Stimulated activated naive B cell treated with anti-CD40 and anti-IgM and Interleukin-4, amounts not matched to agents 10 μg/mL and 1 μg/mL and 100 μg/mL, for 72 hours (primary cell): ENCODE data around the gene MTX3.
A peak's percentile ranks its signal among the peaks of the same experiment; 100 is the strongest.

ENCODE experiments used
- ATAC-seq, 2 donors: fragments of 150-1000 bp; cut with Tn5 transposase; replicated peaks; 2 replicates each; pipeline ENCODE4 v1.10.0; 2021; ENCODE audit warnings: moderate library complexity in 1 of 2
- DNase-seq: peaks from one replicate; pipeline ENCODE4 v3.0.0; 2021
- H3K27ac Mint-ChIP-seq: one replicate; pipeline ENCODE4 v1.8.0; 2022; ENCODE audit warnings: mild to moderate bottlenecking, mixed read lengths
- H3K27me3 Mint-ChIP-seq, 2 donors: one replicate each; pipeline ENCODE4 v1.8.0; 2022; ENCODE audit warnings: mixed read lengths in 2 of 2
- H3K36me3 Mint-ChIP-seq, 2 donors: one replicate each; pipeline ENCODE4 v1.8.0; 2022; ENCODE audit warnings: mixed read lengths in 2 of 2, mild to moderate bottlenecking in 1 of 2
- H3K4me1 Mint-ChIP-seq, 2 donors: one replicate each; pipeline ENCODE4 v1.8.0; 2022; ENCODE audit warnings: mixed read lengths in 2 of 2, mild to moderate bottlenecking in 1 of 2
- H3K4me3 Mint-ChIP-seq, 2 donors: one replicate each; pipeline ENCODE4 v1.8.0; 2022; ENCODE audit warnings: mild to moderate bottlenecking in 2 of 2, mixed read lengths in 2 of 2, moderate library complexity in 1 of 2
- H3K9me3 Mint-ChIP-seq, 2 donors: one replicate each; pipeline ENCODE4 v1.8.0; 2022; ENCODE audit warnings: mixed read lengths in 2 of 2, mild to moderate bottlenecking in 1 of 2

Gene MTX3, protein sequence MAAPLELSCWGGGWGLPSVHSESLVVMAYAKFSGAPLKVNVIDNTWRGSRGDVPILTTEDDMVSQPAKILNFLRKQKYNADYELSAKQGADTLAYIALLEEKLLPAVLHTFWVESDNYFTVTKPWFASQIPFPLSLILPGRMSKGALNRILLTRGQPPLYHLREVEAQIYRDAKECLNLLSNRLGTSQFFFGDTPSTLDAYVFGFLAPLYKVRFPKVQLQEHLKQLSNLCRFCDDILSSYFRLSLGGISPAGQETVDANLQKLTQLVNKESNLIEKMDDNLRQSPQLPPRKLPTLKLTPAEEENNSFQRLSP

DNA sequence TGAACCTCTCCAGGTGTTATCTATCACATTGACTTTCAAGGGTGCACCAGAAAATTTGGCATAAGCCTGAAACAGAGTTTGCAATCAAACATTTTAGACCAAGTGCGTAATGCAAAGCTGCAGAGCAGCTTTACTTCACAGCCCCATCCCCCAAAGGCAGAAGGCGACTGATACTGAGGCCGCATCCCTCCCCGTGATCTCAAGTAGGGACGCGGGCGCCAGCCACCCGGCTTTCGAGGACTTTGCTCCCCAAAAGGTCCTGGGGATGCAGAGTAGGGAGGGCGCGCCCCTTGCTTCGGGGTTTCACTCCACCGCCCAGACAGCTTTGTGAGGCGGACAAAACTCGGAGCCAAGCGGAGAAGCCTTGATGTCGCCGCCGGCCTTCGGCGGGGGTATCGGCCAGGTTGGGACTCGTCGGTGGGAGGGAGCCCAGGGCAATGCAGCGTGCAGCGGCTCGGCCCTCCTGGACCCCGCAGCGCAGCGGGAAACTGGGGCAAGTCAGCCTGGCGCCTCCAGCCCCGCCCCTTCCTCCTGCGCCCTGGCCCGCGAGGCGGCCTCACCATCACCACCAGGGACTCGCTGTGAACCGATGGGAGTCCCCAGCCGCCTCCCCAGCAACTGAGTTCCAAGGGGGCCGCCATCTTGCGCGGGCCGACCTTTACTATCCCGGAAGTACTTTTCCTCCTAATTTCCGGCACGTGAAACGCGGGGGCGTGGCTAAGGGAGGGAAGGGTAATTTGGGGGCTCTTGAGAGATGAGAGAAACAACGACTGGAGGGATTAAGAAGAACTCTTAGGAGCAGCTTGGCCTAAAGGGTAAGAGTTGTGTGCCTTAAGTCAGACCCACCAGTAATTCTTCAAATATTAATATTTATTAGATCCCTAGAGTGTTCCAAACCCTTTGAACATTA, at the start of gene MTX3:
MTX3 (minus strand) TSS at position 665 of the 910 bp plus-strand sequence; CDS start at position 641, 24 bp downstream.
- no peaks in the 10 kb centered on the region for H3K9me3 Mint-ChIP-seq
- DNase-seq (peak; percentile 84), ATAC-seq (peak; percentile 96)
- H3K4me3 Mint-ChIP-seq, result peak within 1 kb of the TSS; percentile 88 to 89
- peaks cover 10 to 14% of the 10 kb centered on the region in 2 donors for H3K4me1 Mint-ChIP-seq
- peaks cover 6 to 12% of the 10 kb centered on the region in 2 donors for H3K27me3 Mint-ChIP-seq
- peaks cover 22 to 34% of the 10 kb centered on the region in 2 donors for H3K36me3 Mint-ChIP-seq
- H3K27ac Mint-ChIP-seq, result peak within 1 kb of the TSS; percentile 92

DNA sequence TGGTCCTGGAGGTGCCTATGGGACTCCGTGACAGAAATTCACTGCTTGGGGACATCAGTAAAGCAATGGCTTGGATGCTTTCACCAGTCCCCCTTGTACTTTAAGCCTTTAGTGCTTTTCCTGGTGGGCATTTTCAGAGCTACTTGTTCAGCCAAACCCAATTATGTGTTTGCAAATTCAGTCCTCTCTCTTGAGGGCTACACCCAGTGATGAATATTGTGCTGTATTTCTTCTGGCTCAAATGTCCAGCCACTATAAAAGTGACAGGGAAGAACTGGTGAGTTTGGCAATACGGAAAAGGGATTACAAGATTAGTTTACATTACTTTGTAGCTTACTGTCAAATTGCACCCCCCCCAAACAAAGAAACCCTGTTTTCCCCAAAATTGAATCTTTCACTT, 48.6 kb upstream of the MTX3 start:
- Mint-ChIP-seq H3K9me3 (no peaks in the 10 kb centered on the region), H3K36me3 (peaks cover 0 to 2% of the 10 kb centered on the region in 2 donors), H3K4me1 (peaks cover 2 to 3% of the 10 kb centered on the region in 2 donors), H3K27ac (no peak overlapping the region), H3K4me3 (no peak overlapping the region), H3K27me3 (peaks cover 30 to 45% of the 10 kb centered on the region in 2 donors)
- DNase-seq, result no peak
- no peak for ATAC-seq

DNA sequence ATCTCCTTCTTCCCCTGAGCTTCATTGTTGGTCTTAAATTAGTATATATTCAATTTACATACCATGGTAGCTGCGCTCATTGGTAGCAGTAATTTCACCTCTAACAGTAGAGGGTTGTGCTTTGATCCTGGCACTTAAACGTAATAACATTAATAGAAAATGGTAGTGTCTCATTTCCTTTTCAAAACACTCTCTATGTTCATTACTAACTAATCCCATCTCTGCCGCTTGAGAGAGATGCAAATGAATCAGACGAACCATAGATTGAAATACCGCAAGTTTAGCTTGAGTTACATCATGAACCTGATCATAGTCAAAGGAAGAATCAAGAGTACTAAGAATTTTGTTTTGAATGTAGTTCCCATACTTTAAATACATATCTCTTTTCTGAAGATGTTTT, 46.3 kb upstream of the MTX3 start:
- no peak overlapping the region for H3K4me3 Mint-ChIP-seq
- H3K9me3 Mint-ChIP-seq, result no peaks in the 10 kb centered on the region
- peaks cover 46 to 54% of the 10 kb centered on the region in 2 donors for H3K27me3 Mint-ChIP-seq
- H3K27ac Mint-ChIP-seq, result no peak overlapping the region
- H3K36me3 Mint-ChIP-seq, result peaks cover 0 to 2% of the 10 kb centered on the region in 2 donors
- DNase-seq (no peak), ATAC-seq (no peak)
- peaks cover 2 to 4% of the 10 kb centered on the region in 2 donors for H3K4me1 Mint-ChIP-seq

DNA sequence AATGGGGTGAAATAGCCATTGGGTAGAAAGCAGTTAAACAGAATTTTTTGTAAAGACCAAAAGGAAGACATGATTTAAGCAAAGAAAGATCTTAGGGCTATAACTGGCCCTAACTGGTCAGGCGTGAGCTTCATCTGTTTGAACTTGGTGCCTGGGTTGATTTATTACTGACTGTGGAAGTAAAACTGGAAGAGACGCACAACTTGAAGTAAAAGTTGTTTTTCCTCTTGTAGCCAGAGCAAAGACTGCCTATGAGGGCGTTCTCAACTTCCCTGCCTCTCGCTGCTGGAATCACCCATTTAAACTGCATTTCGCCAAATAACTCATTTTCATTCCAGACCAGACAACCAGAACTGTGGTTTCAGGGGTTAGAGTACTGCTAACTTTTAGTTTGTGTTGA, 45.6 kb upstream of the MTX3 start:
- Mint-ChIP-seq H3K4me3 (no peak overlapping the region), H3K27me3 (peaks cover 49 to 52% of the 10 kb centered on the region in 2 donors), H3K36me3 (peaks cover 0 to 2% of the 10 kb centered on the region in 2 donors), H3K27ac (no peak overlapping the region), H3K9me3 (no peaks in the 10 kb centered on the region), H3K4me1 (peaks cover 2 to 4% of the 10 kb centered on the region in 2 donors)
- DNase-seq, result no peak
- ATAC-seq, result no peak

DNA sequence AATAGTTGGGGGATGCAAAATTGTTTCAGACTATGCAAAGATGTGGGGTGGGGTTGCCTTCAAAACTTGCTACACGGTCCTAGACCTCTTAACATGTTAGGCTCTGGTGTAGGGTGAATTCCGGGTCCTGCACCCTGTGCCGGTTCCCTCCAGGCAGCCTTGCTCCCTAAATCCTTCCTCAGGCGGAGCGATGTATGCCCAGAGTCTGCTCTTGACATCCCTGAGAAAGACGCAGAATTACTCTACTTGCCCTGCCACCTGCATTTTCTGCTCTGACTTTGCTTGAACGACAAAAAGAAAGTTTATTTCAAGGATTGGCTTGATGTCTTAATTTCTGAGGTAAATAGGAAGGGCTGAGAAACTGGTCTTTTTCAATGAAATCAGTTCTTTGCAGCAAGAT, 44.8 kb upstream of the MTX3 start:
- Mint-ChIP-seq H3K27ac (no peak overlapping the region), H3K4me3 (peak overlapping the region in 1 of 2 donors; percentile 69), H3K27me3 (peaks cover 56 to 60% of the 10 kb centered on the region in 2 donors), H3K9me3 (no peaks in the 10 kb centered on the region), H3K36me3 (peaks cover 0 to 2% of the 10 kb centered on the region in 2 donors), H3K4me1 (peaks cover 2 to 4% of the 10 kb centered on the region in 2 donors)
- DNase-seq (no peak), ATAC-seq (no peak)

DNA sequence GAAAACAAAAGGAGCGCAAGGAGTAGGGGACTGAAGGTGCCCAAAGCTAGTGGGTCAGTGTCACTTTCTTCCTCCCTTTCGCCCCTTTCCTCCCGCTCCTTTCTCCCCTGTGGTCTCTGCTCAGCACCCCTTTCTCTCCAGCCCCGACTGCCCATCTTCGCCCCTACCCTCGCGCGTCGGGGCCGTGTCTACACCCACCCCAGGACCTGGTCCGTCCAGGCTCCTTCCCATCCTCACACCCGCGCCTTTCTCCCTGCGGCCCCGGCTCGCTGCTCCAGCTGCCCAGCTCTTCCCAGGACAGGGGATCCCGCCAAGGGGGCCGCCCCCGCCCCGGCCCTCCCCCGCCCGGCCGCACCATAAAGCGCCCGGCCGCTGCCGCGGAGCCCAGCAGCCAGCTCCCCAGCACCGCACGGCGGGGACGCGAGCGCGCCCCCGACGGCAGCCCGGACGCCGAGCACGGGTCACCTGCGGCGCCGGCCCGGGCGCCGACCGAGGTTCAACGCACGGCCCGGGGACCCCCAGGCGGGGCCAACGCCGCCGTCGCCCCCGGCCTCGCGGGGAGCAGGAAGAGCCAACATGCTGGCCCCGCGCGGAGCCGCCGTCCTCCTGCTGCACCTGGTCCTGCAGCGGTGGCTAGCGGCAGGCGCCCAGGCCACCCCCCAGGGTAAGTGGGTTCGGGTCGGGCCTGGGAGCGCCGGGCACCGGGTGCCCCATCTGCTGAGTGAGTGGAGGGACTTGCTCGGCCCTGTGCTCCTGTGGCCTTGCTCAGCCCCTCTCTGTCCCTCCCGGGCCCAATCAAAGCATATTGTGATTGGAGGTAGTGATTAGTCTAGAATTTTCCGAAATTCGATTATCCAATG, 44.1 kb upstream of the MTX3 start, which contains the start of gene THBS4:
THBS4 (plus strand) TSS at position 387 of the 860 bp plus-strand sequence; CDS start at position 577, 190 bp downstream.
- Mint-ChIP-seq H3K9me3 (no peaks in the 10 kb centered on the region), H3K27me3 (peaks cover 57 to 60% of the 10 kb centered on the region in 2 donors), H3K27ac (no peak within 1 kb of the TSS), H3K4me3 (peak within 1 kb of the TSS; percentile 3 to 69), H3K36me3 (peaks cover 0 to 2% of the 10 kb centered on the region in 2 donors), H3K4me1 (peaks cover 2 to 4% of the 10 kb centered on the region in 2 donors)
- DNase-seq (no peak), ATAC-seq (peak; percentile 34 to 41)

DNA sequence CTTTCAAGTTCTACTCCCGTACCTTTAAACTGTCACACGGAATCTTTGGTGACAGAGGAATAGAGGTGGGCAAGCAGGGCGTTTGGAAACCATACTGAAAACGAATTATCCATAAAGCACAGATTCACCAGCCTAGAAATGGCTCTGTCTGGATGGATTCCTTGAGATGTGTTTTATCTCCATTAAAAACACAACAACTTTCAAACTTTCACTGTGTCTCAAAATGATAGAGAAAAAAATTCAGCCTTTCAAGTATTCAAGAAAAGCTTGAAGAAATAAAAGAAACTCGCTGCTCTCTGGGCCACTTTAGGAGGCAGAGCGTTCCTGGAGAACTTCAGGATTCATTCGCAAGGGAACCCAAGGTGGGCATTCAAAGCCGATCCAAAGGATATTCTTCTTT, 43.5 kb upstream of the MTX3 start:
- no peaks in the 10 kb centered on the region for H3K9me3 Mint-ChIP-seq
- peaks cover 53 to 55% of the 10 kb centered on the region in 2 donors for H3K27me3 Mint-ChIP-seq
- H3K27ac Mint-ChIP-seq, result no peak overlapping the region
- DNase-seq (no peak), ATAC-seq (no peak)
- H3K4me1 Mint-ChIP-seq, result peaks cover 2 to 4% of the 10 kb centered on the region in 2 donors
- peaks cover 0 to 2% of the 10 kb centered on the region in 2 donors for H3K36me3 Mint-ChIP-seq
- peak overlapping the region in 1 of 2 donors; percentile 59 for H3K4me3 Mint-ChIP-seq

DNA sequence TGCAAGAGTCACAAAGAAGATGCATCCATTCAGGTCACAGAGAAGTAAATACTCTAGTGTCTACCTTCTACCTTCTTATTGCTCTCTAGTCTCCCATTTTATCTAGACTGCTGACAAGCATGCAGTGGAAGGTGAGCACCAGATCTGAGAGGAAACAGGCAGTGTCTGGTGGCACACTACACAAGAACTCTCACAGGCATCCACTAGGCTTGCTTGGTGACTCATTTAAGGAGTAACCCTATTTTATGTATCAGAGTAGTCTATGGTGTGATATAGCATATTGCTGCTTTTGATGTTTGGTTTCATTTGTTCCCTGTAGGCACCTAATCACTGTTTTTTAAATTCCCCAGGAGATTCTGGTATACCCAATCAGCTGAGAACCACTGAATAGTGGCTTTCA, 42.5 kb upstream of the MTX3 start:
- H3K36me3 Mint-ChIP-seq, result peaks cover 0 to 2% of the 10 kb centered on the region in 2 donors
- H3K4me3 Mint-ChIP-seq, result no peak overlapping the region
- H3K4me1 Mint-ChIP-seq, result peaks cover 2 to 4% of the 10 kb centered on the region in 2 donors
- DNase-seq, result no peak
- no peaks in the 10 kb centered on the region for H3K9me3 Mint-ChIP-seq
- peak; percentile 68 to 70 for ATAC-seq
- H3K27ac Mint-ChIP-seq, result no peak overlapping the region
- peaks cover 57 to 59% of the 10 kb centered on the region in 2 donors for H3K27me3 Mint-ChIP-seq

DNA sequence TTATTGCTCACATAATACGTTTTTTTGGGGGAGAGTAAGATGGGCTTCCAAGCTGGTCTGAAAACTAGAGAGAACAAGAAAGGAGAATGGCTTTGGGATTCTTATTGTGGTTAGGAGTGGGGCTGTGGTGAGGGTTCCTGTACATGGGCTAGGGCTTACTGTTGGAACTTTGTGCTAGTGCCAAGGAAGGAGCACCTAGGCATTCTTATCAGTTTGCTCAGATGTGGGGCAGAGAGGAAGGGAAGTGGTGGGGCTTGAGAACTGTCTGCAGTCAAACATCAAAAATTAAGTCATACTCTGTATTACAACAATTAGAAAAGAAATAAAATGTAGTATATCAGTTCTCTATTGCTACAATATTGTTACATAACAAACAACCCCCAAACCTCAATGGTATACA, 40.0 kb upstream of the MTX3 start:
- peaks cover 53 to 71% of the 10 kb centered on the region in 2 donors for H3K27me3 Mint-ChIP-seq
- no peaks in the 10 kb centered on the region for H3K9me3 Mint-ChIP-seq
- H3K4me1 Mint-ChIP-seq, result peaks cover 2 to 4% of the 10 kb centered on the region in 2 donors
- no peak for ATAC-seq
- H3K4me3 Mint-ChIP-seq, result no peak overlapping the region
- peaks cover 0 to 2% of the 10 kb centered on the region in 2 donors for H3K36me3 Mint-ChIP-seq
- DNase-seq, result no peak
- H3K27ac Mint-ChIP-seq, result no peak overlapping the region

DNA sequence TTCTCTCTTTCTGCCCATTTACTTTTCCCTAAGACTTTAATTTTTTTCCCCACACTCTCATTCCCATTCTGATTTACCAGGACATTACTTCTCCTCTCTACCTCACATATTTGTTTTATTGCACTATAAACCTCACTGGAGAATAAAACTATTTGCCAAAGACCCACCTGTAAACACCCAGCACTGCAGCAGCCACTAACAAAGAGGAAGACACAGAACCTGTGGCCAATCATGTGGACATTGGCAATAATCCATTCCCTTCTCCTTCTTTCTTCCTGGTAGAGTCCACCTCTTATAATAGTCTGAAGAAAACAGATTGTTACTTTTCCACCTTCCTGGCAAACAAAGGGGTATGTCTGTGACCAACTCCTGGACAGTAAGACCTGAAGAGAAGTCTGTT, 35.8 kb upstream of the MTX3 start:
- Mint-ChIP-seq H3K27ac (no peak overlapping the region), H3K4me3 (no peak overlapping the region), H3K36me3 (no peaks in the 10 kb centered on the region), H3K4me1 (no peaks in the 10 kb centered on the region), H3K27me3 (peaks cover 17 to 39% of the 10 kb centered on the region in 2 donors), H3K9me3 (no peaks in the 10 kb centered on the region)
- ATAC-seq, result no peak
- no peak for DNase-seq

DNA sequence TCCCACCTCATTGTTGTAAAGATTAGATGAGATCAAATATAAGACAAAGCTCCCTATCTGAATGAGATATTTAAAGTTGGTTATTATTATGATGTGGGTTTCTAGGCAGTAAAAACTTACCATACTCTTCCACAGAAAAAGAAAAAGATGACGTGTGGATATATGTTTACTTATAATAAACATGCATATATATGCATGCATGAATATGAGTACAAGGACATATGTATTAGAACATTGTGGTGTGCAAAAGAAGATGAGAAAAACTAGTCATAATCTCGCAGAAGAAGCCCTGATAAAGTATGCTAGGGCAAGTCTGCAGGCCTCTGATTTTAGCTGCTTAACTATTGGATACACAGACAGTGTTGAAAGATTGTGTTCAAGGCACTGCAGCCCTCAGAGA, 34.0 kb upstream of the MTX3 start:
- no peak overlapping the region for H3K27ac Mint-ChIP-seq

DNA sequence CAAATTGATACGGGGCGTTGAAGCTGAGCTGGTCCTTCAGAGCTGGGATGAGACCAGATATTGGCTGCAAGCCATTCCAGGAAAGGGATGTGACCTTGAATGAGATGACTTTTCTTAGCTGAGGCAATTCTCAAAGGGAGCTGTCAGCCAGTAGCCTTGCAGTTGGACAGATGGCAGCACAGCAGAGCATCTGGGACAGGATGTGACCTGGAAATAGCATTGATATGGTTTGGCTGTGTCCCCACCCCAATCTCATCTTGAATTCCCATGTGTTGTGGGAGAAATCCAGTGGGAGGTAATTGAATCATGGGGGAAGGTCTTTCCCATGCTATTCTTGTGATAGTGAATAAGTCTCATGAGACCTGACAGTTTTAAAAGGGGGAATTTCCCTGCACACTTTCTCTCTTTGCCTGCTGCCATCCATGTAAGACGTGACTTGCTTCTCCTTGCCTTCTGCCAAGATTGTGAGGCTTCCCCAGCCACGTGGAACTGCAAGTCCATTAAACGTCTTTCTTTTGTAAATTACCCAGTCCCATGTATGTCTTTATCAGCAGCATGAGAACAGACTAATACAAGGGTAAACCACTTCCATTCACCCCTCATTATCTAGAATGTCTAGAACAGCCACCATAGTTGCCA, 19.8 kb upstream of the MTX3 start:
- Mint-ChIP-seq H3K4me1 (no peaks in the 10 kb centered on the region), H3K27me3 (no peaks in the 10 kb centered on the region), H3K4me3 (no peak overlapping the region), H3K36me3 (peaks cover 16 to 32% of the 10 kb centered on the region in 2 donors), H3K27ac (no peak overlapping the region), H3K9me3 (peaks cover 5 to 6% of the 10 kb centered on the region in 2 donors)
- ATAC-seq, result no peak
- no peak for DNase-seq

More for the DNA sequence above, 34.0 kb upstream of the MTX3 start:
- no peak overlapping the region for H3K4me3 Mint-ChIP-seq
- no peaks in the 10 kb centered on the region for H3K9me3 Mint-ChIP-seq
- ATAC-seq (no peak), DNase-seq (no peak)
- H3K36me3 Mint-ChIP-seq, result no peaks in the 10 kb centered on the region
- no peaks in the 10 kb centered on the region for H3K4me1 Mint-ChIP-seq
- peaks cover 9 to 30% of the 10 kb centered on the region in 2 donors for H3K27me3 Mint-ChIP-seq

DNA sequence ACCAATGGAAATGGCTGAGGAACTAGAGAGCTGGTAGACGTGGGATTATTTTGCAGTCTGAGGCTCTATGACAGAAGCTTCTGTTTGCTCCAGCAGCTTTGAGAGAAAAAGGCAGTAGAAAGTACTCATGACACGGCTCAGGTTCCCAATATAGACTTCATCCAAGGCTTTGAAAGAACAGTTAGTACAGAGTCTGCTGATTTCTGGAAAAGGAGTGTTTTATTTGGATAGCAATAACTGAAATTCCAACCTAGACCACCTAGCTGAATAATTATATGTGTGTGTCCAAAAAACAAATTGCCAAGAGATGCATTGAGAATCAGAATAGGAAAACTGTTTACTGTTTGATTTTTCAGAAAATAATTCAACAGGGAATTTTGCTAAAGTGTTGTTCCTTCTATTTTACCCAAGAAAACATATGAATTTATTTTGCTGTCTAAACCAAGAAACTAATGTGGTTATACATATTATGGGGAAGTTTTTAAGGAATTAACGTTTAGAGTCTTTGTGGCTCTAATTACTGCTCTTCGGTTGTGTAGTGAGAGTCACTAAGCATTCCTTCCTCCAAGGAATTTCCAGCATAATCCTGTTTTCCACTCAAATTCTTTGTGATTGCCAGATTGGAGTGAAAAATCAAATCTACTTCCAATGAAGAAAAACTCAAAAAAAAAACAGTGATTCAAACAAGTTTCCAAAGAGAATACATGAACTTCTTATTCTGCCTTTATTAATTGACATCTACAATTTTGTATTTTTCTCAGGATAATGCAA, 18.1 kb upstream of the MTX3 start:
- H3K27ac Mint-ChIP-seq, result no peak overlapping the region
- no peaks in the 10 kb centered on the region for H3K27me3 Mint-ChIP-seq
- ATAC-seq (no peak), DNase-seq (no peak)
- H3K4me3 Mint-ChIP-seq, result no peak overlapping the region
- H3K36me3 Mint-ChIP-seq, result peaks cover 16 to 34% of the 10 kb centered on the region in 2 donors
- no peaks in the 10 kb centered on the region for H3K4me1 Mint-ChIP-seq
- H3K9me3 Mint-ChIP-seq, result peaks cover 5 to 6% of the 10 kb centered on the region in 2 donors
